A549 (cell line): ENCODE measurements around the gene PDLIM5. TPM values are rescaled to one million over a fixed set of nuclear protein-coding genes. Genes with fewer than 3 reads are reported as not detected.

Source experiments
- ATAC-seq, 2 experiments: fragments of 200-7000 bp in 1 of 2; fragments of >200 bp in 1 of 2; cut with Nextera tagmentation in 1 of 2; cut with Tn5 transposase in 1 of 2; 3 replicates each; pipeline versions ENCODE4 v1.8.0 to v1.9.1; 2018 to 2020; ENCODE audit warnings: mild to moderate bottlenecking in 1 of 2, moderate library complexity in 1 of 2
- CTCF ChIA-PET: fragments of 300-600 bp; sonication (Branson Sonifier 250); formaldehyde crosslinking; extraction: SDS; loops from one replicate; lab custom pipeline; 2021; ENCODE audit warnings: antibody characterized with exemption, inconsistent platforms; lab: Yijun Ruan, JAX
- POLR2A ChIA-PET: fragments of 350-600 bp; formaldehyde crosslinking; extraction: SDS; loops from one replicate; lab custom pipeline; 2021; ENCODE audit warnings: antibody characterized with exemption, inconsistent platforms; lab: Yijun Ruan, JAX
- DNase-seq, 2 experiments: peaks; one replicate each; pipeline versions ENCODE4 v3.0.0 to v3.0.0-alpha.2; 2011 to 2016; ENCODE audit warnings: low read depth in 1 of 2, low spot score in 1 of 2
- FAIRE-seq: peaks from 2 replicates; lab custom pipeline; 2011; peaks lifted over from hg19 to GRCh38; lab: Jason Lieb, UNC
- H3K27ac ChIP-seq, 2 experiments: fragments of >200 bp; sonication (Bioruptor Twin); formaldehyde crosslinking; 3 replicates each; pipeline ENCODE4 v1.5.1; 2016 to 2017
- H3K4me1 ChIP-seq: fragments of >200 bp; sonication (Bioruptor Twin); formaldehyde crosslinking; 3 replicates; pipeline ENCODE4 v1.6.1; 2016
- H3K4me2 ChIP-seq: fragments of >200 bp; sonication (Bioruptor Twin); formaldehyde crosslinking; 3 replicates; pipeline ENCODE4 v1.6.1; 2016
- H3K4me3 ChIP-seq: fragments of >200 bp; sonication (Bioruptor Twin); formaldehyde crosslinking; 3 replicates; pipeline ENCODE4 v1.5.1; 2016
- H3K9me3 ChIP-seq: fragments of >200 bp; sonication (Bioruptor Twin); formaldehyde crosslinking; 3 replicates; pipeline ENCODE4 v1.6.1; 2016
- ATOH8 ChIP-seq: fragments of 250-450 bp; sonication (Bioruptor Pico); IDR thresholded peaks from 2 replicates; pipeline ENCODE4 v1.5.0; 2020; ENCODE audit warnings: low read depth, mild to moderate bottlenecking, moderate library complexity
- BCL3 ChIP-seq: fragments of >200 bp; sonication (Bioruptor Twin); formaldehyde crosslinking; IDR thresholded peaks from 3 replicates; pipeline ENCODE4 v1.6.1; 2016
- CBX2 ChIP-seq: fragments of 200-600 bp; sonication (generic); IDR thresholded peaks from 2 replicates; pipeline ENCODE4 v1.6.1; 2016; ENCODE audit warnings: low read depth, mild to moderate bottlenecking, borderline replicate concordance
- CHD2 ChIP-seq: fragments of 150-350 bp; IDR thresholded peaks from 2 replicates; pipeline ENCODE4 v1.6.1; 2014; ENCODE audit warnings: low read length; ENCODE audit not compliant: partially characterized antibody
- E2F6 ChIP-seq: IDR thresholded peaks from 2 replicates; pipeline ENCODE4 v1.6.1; 2012; ENCODE audit warnings: low read depth, borderline replicate concordance
- EHF ChIP-seq: fragments of 250-450 bp; sonication (Bioruptor Pico); IDR thresholded peaks from 2 replicates; pipeline ENCODE4 v1.5.0; 2020; ENCODE audit warnings: mild to moderate bottlenecking
- ESRRA ChIP-seq: fragments of 150-350 bp; IDR thresholded peaks from 2 replicates; pipeline ENCODE4 v1.6.1; 2014; ENCODE audit warnings: mild to moderate bottlenecking, low read length, borderline replicate concordance
- FOSB ChIP-seq: fragments of 250-450 bp; sonication (Bioruptor Pico); IDR thresholded peaks from 2 replicates; pipeline ENCODE4 v1.5.0; 2020; ENCODE audit warnings: mild to moderate bottlenecking, moderate library complexity
- FOSL2 ChIP-seq, 2 experiments: fragments of 450-650 bp in 1 of 2; fragments of >200 bp in 1 of 2; sonication (Bioruptor Twin) in 1 of 2; formaldehyde crosslinking; IDR thresholded peaks; 2 replicates each; pipeline versions ENCODE4 v1.5.0 to v1.6.1; 2016 to 2020; ENCODE audit warnings: mild to moderate bottlenecking in 1 of 2, moderate library complexity in 1 of 2
- HDAC2 ChIP-seq: fragments of 200-600 bp; sonication (generic); IDR thresholded peaks from 2 replicates; pipeline ENCODE4 v1.6.1; 2016
- HMGXB4 ChIP-seq: fragments of 250-450 bp; sonication (Bioruptor Pico); IDR thresholded peaks from 2 replicates; pipeline ENCODE4 v1.5.0; 2021; ENCODE audit warnings: mild to moderate bottlenecking, moderate library complexity, borderline replicate concordance
- JUN ChIP-seq, 2 experiments: fragments of >200 bp; sonication (Bioruptor Twin); formaldehyde crosslinking; IDR thresholded peaks; 2 replicates in 1 of 2; 3 replicates in 1 of 2; pipeline ENCODE4 v1.6.1; 2016 to 2017
- KDM1A ChIP-seq: fragments of 200-600 bp; sonication (generic); IDR thresholded peaks from 2 replicates; pipeline ENCODE4 v1.6.1; 2016; ENCODE audit warnings: low read depth, mild to moderate bottlenecking
- MAFK ChIP-seq: fragments of 450-650 bp; IDR thresholded peaks from 2 replicates; pipeline ENCODE4 v1.6.1; 2014; ENCODE audit not compliant: partially characterized antibody
- MYC ChIP-seq: IDR thresholded peaks from 2 replicates; pipeline ENCODE4 v1.6.1; 2012; ENCODE audit warnings: mild to moderate bottlenecking, inconsistent platforms, low read length, improper control_type of control experiment, borderline replicate concordance
- NFE2L2 ChIP-seq: fragments of 150-350 bp; conservative IDR thresholded peaks from 2 replicates; pipeline ENCODE4 v1.6.1; 2014; ENCODE audit warnings: low read length
- NPAS2 ChIP-seq: fragments of 250-450 bp; sonication (Bioruptor Pico); IDR thresholded peaks from 2 replicates; pipeline ENCODE4 v1.8.0; 2022; ENCODE audit warnings: mild to moderate bottlenecking, moderate library complexity, borderline replicate concordance
- NR3C1 ChIP-seq: fragments of >200 bp; sonication (Bioruptor Twin); formaldehyde crosslinking; IDR thresholded peaks from 3 replicates; pipeline ENCODE4 v1.6.1; 2017
- PBX3 ChIP-seq: IDR thresholded peaks from 2 replicates; pipeline ENCODE4 v1.6.1; 2012
- PHF8 ChIP-seq: fragments of 200-600 bp; sonication (generic); IDR thresholded peaks from 2 replicates; pipeline ENCODE4 v1.6.1; 2016; ENCODE audit warnings: low read depth, mild to moderate bottlenecking, antibody characterized with exemption, moderate library complexity, borderline replicate concordance
- POLR2A ChIP-seq: IDR thresholded peaks from 2 replicates; pipeline ENCODE4 v1.6.1; 2012; ENCODE audit warnings: mild to moderate bottlenecking, low read length
- RARB ChIP-seq: fragments of 250-450 bp; sonication (Bioruptor Pico); IDR thresholded peaks from 2 replicates; pipeline ENCODE4 v1.8.0; 2021; ENCODE audit warnings: mild to moderate bottlenecking, moderate library complexity
- RCOR1 ChIP-seq: fragments of 150-350 bp; IDR thresholded peaks from 2 replicates; pipeline ENCODE4 v1.6.1; 2014; ENCODE audit warnings: antibody characterized with exemption, low read length, low read depth
- RFX5 ChIP-seq: fragments of 450-650 bp; IDR thresholded peaks from 2 replicates; pipeline ENCODE4 v1.7.1; 2014; ENCODE audit warnings: antibody characterized with exemption, mild to moderate bottlenecking, moderate library complexity
- SREBF2 ChIP-seq: fragments of 450-650 bp; IDR thresholded peaks from 2 replicates; pipeline ENCODE4 v1.6.1; 2014; ENCODE audit warnings: mild to moderate bottlenecking, moderate library complexity
- TFCP2L1 ChIP-seq: fragments of 250-450 bp; sonication (Bioruptor Pico); IDR thresholded peaks from 2 replicates; pipeline ENCODE4 v1.5.0; 2021; ENCODE audit warnings: mild to moderate bottlenecking
- TP53 ChIP-seq: fragments of 250-450 bp; sonication (Bioruptor Pico); IDR thresholded peaks from 2 replicates; pipeline ENCODE4 v1.5.0; 2021; ENCODE audit warnings: mild to moderate bottlenecking, moderate library complexity
- USF2 ChIP-seq: fragments of 450-650 bp; IDR thresholded peaks from 2 replicates; pipeline ENCODE4 v1.6.1; 2014; ENCODE audit warnings: antibody characterized with exemption
- ZFP36 ChIP-seq: fragments of 450-650 bp; IDR thresholded peaks from 2 replicates; pipeline ENCODE4 v1.6.1; 2014; ENCODE audit warnings: borderline replicate concordance; ENCODE audit not compliant: partially characterized antibody
- ZNF302 ChIP-seq: fragments of 250-450 bp; sonication (Bioruptor Pico); IDR thresholded peaks from 2 replicates; pipeline ENCODE4 v1.9.0; 2021; ENCODE audit warnings: inconsistent platforms, mild to moderate bottlenecking, moderate library complexity
- WGBS: methylation state at CpG from one replicate; pipeline ENCODE4 v1.1.6; 2017; ENCODE audit errors: missing lambda C conversion rate; 5-methylcytosine and 5-hydroxymethylcytosine counted together
- polyA plus RNA-seq, 4 experiments: library from polyadenylated mRNA; depleted of rRNA in 3 of 4; stranded (reverse); fragments of >200 nt; fragmentation: RNase III in 1 of 4; extraction: RNeasy Plus Mini Kit Qiagen cat#74134 plus additional on column Dnase treatment in 1 of 4; gene quantifications; 2 replicates in 3 of 4; 3 replicates in 1 of 4; pipeline ENCODE4 v1.2.3, GENCODE V29; 2011 to 2017

The PDLIM5 gene
- polyA plus RNA-seq, 2 of the 4 experiments (the other 2 are of a cell fraction): 54.2 to 242 TPM

GRCh38 chr4:94453391-94453963, 1.7 kb downstream of the PDLIM5 start:
- 1% methylated on average over 7 of the region's 7 CpGs for WGBS
- peak overlapping the region; percentile 87 for H3K4me3 ChIP-seq
- no peak for ATAC-seq
- peaks cover 48% of the 10 kb centered on the region for H3K4me1 ChIP-seq
- CTCF ChIA-PET: interaction anchor here (0.6 to 1.6 kb wide), 5 partner anchors 40 to 883 kb away, joined by 4 to 9 read pairs (median 5); no protein-coding TSS in a partner anchor
- TF ChIP-seq NFE2L2: no peak
- no peak for TF ChIP-seq MYC
- no peak for TF ChIP-seq ZNF302
- TF ChIP-seq FOSL2 (IDR thresholded peaks at IDR 0.05): no peak
- TF ChIP-seq FOSL2 (CRISPR knock-in tag; IDR thresholded peaks at IDR 0.05): no peak
- TF ChIP-seq MAFK: no peak
- no peak for TF ChIP-seq ATOH8 (CRISPR knock-in tag)
- no peak for TF ChIP-seq CHD2
- no peak for TF ChIP-seq RCOR1
- TF ChIP-seq NR3C1: no peak
- TF ChIP-seq E2F6: no peak
- no peak for TF ChIP-seq NPAS2 (CRISPR knock-in tag)
- TF ChIP-seq EHF (CRISPR knock-in tag): no peak
- TF ChIP-seq HMGXB4: no peak
- no peak for TF ChIP-seq TP53
- no peak for TF ChIP-seq CBX2
- TF ChIP-seq USF2: no peak
- no peak for TF ChIP-seq BCL3
- no peaks in the 10 kb centered on the region for H3K9me3 ChIP-seq
- H3K27ac ChIP-seq: peak overlapping the region; percentile 85 to 96
- POLR2A ChIA-PET: interaction anchor here (1.1 kb wide), 2 partner anchors 43 to 133 kb away, joined by 3 to 5 read pairs; no protein-coding TSS in a partner anchor
- H3K4me2 ChIP-seq: peak overlapping the region; percentile 85
- no peak for FAIRE-seq
- no peak for DNase-seq

- DNase-seq: no peak
- CTCF ChIA-PET: interaction anchor here (0.9 to 2.2 kb wide), 2 partner anchors 20 to 48 kb away, joined by 3 to 6 read pairs; no protein-coding TSS in a partner anchor
- H3K27ac ChIP-seq: peak overlapping the region; percentile 70 to 85
- no peak for ATAC-seq
- WGBS: 6% methylated on average over 2 of the region's 2 CpGs
- peak overlapping the region; percentile 85 for H3K4me2 ChIP-seq
- no peaks in the 10 kb centered on the region for H3K9me3 ChIP-seq
- H3K4me1 ChIP-seq: peaks cover 48% of the 10 kb centered on the region
- peak overlapping the region; percentile 87 for H3K4me3 ChIP-seq
- FAIRE-seq: no peak
- POLR2A ChIA-PET: no interaction called here
- TF ChIP-seq ZFP36 (no peak), HDAC2 (no peak), NR3C1 (no peak), FOSB (CRISPR knock-in tag) (no peak), KDM1A (no peak), HMGXB4 (no peak), RARB (CRISPR knock-in tag) (no peak), PHF8 (no peak), MAFK (no peak), ESRRA (no peak), JUN (IDR thresholded peaks at IDR 0.05) (no peak), SREBF2 (no peak), RFX5 (no peak), PBX3 (no peak), TFCP2L1 (no peak), MYC (no peak), POLR2A (no peak)
Measured at GRCh38 chr4:94454405-94454804, 2.7 kb downstream of the PDLIM5 start.
